ENCODE measurements around the gene PSRC1. TPM values are rescaled to one million over a fixed set of nuclear protein-coding genes. Genes with fewer than 3 reads are reported as not detected.

The PSRC1 gene
- polyA plus RNA-seq, 1 of the 3 experiments (the other 2 are of a cell fraction), result 19.4 TPM

DNA sequence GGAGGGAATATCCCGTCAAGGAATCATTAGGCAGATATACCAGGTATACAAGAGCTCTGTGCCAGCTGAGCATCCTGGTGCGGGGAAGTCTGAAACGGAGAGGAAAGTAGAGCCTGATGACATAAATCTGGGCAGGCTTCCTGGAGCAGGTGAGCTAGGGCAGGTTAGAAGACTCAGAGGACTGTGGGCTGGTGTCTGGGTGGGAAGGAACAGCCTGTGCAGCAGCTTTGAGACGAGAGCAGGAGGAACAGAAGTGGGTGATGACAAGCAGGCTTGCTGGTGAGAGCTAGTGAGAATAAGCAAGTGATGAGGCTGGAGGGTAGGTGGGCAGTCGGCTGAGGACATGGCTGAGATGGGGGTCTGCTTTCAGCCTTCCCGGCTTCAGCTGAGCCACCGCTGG is 26.9 kb downstream of the PSRC1 start:
- no peak overlapping the region for H2AFZ ChIP-seq (ENCODE audit: low read depth)
- no peak overlapping the region for H3K9ac ChIP-seq
- H3K9me2 ChIP-seq, result no peaks in the 10 kb centered on the region
- no peaks in the 10 kb centered on the region for H3K9me3 ChIP-seq
- H3K4me2 ChIP-seq, result no peak overlapping the region
- peaks cover 0 to 5% of the 10 kb centered on the region in 2 experiments for H3K36me3 ChIP-seq (replicated peaks in 1 of 2; ENCODE audit: control insufficient read depth in 1 of 2, insufficient read depth in 2 of 2, low read length in 1 of 2)
- H3K4me3 ChIP-seq (ENCODE audit: low read depth in 2 of 2, low read length in 1 of 2), result no peak overlapping the region
- POLR2A ChIA-PET, result interaction anchor here (0.6 kb wide), 1 partner anchor 11 kb away, joined by 3 read pairs; no protein-coding TSS in a partner anchor
- TF ChIP-seq, protein P1, sequence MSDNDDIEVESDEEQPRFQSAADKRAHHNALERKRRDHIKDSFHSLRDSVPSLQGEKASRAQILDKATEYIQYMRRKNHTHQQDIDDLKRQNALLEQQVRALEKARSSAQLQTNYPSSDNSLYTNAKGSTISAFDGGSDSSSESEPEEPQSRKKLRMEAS (IDR thresholded peaks at IDR 0.05; ENCODE audit: low read depth), result no peak
- TF ChIP-seq FOSL2 (IDR thresholded peaks at IDR 0.05; ENCODE audit: borderline replicate concordance, low read depth) (no peak), RFX5 (IDR thresholded peaks at IDR 0.05; ENCODE audit: low read length) (no peak), RCOR1 (IDR thresholded peaks at IDR 0.05; ENCODE audit: low read length) (no peak), TCF12 (IDR thresholded peaks at IDR 0.05) (no peak), TAF1 (IDR thresholded peaks at IDR 0.05; ENCODE audit: borderline replicate concordance, low read depth, low read length) (no peak), MXI1 (IDR thresholded peaks at IDR 0.05; ENCODE audit: low read depth, low read length) (no peak), POLR2AphosphoS5 (IDR thresholded peaks at IDR 0.05; ENCODE audit: low read depth, low read length) (no peak)
- TF ChIP-seq, protein P2, sequence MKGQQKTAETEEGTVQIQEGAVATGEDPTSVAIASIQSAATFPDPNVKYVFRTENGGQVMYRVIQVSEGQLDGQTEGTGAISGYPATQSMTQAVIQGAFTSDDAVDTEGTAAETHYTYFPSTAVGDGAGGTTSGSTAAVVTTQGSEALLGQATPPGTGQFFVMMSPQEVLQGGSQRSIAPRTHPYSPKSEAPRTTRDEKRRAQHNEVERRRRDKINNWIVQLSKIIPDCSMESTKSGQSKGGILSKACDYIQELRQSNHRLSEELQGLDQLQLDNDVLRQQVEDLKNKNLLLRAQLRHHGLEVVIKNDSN (IDR thresholded peaks at IDR 0.05; ENCODE audit: borderline replicate concordance, low read depth), result no peak
- peaks cover 0 to 53% of the 10 kb centered on the region in 2 experiments; a peak in 2 of 4 replicates for H3K4me1 ChIP-seq (ENCODE audit: control insufficient read depth in 1 of 2, insufficient read depth in 2 of 2, low read depth in 1 of 2, low read length in 1 of 2)
- CTCF ChIA-PET, result interaction anchor here (1.0 to 5.2 kb wide), 5 partner anchors 7 to 142 kb away, joined by 3 to 39 read pairs (median 6); partner anchors contain the start of gene SORT1
- no peaks in the 10 kb centered on the region for H3F3A ChIP-seq (replicated peaks; ENCODE audit: insufficient read depth)
- DNase-seq, result no peak
- no peaks in the 10 kb centered on the region for H3K79me2 ChIP-seq (ENCODE audit: insufficient read depth)
- H4K20me1 ChIP-seq (ENCODE audit: insufficient read depth), result no peaks in the 10 kb centered on the region
- no peaks in the 10 kb centered on the region for H3K27me3 ChIP-seq (ENCODE audit: insufficient read depth)
- WGBS (ENCODE audit: low lambda C conversion rate), result 81% methylated on average over 6 of the region's 7 CpGs
- no peak overlapping the region; a peak in 1 of 4 replicates for H3K27ac ChIP-seq (ENCODE audit: low read depth in 2 of 2, low read length in 1 of 2)

GRCh38 chr1:109255678-109256077 is 27.3 kb downstream of the PSRC1 start:
- CTCF ChIA-PET, result interaction anchor here (0.7 to 5.2 kb wide), 7 partner anchors 8 to 144 kb away, joined by 3 to 39 read pairs (median 3); partner anchors contain the start of gene SORT1
- Histone ChIP-seq H3K9me2 (no peaks in the 10 kb centered on the region), H2AFZ (ENCODE audit: low read depth) (no peak overlapping the region)

More at GRCh38 chr1:109255678-109256077, 27.3 kb downstream of the PSRC1 start:
- Histone ChIP-seq H3K27ac (ENCODE audit: low read depth in 2 of 2, low read length in 1 of 2) (peak overlapping the region in 1 of 2 experiments; percentile 97; a peak in 1 of 4 replicates), H3K9me3 (no peaks in the 10 kb centered on the region), H3K9ac (no peak overlapping the region), H3K27me3 (ENCODE audit: insufficient read depth) (no peaks in the 10 kb centered on the region), H4K20me1 (ENCODE audit: insufficient read depth) (no peaks in the 10 kb centered on the region), H3K4me1 (ENCODE audit: control insufficient read depth in 1 of 2, insufficient read depth in 2 of 2, low read depth in 1 of 2, low read length in 1 of 2) (peaks cover 0 to 55% of the 10 kb centered on the region in 2 experiments; a peak in 2 of 4 replicates), H3F3A (replicated peaks; ENCODE audit: insufficient read depth) (no peaks in the 10 kb centered on the region), H3K36me3 (replicated peaks in 1 of 2; ENCODE audit: control insufficient read depth in 1 of 2, insufficient read depth in 2 of 2, low read length in 1 of 2) (peaks cover 0 to 5% of the 10 kb centered on the region in 2 experiments), H3K4me2 (no peak overlapping the region), H3K4me3 (ENCODE audit: low read depth in 2 of 2, low read length in 1 of 2) (no peak overlapping the region), H3K79me2 (ENCODE audit: insufficient read depth) (no peaks in the 10 kb centered on the region)
- no peak for TF ChIP-seq TCF12 (IDR thresholded peaks at IDR 0.05)
- no peak for TF ChIP-seq TEAD4 (IDR thresholded peaks at IDR 0.05; ENCODE audit: borderline replicate concordance, insufficient read depth)
- no peak for TF ChIP-seq TAF1 (IDR thresholded peaks at IDR 0.05; ENCODE audit: borderline replicate concordance, low read depth, low read length)
- POLR2A ChIA-PET, result interaction anchor here (0.6 kb wide), 1 partner anchor 10 kb away, joined by 3 read pairs; no protein-coding TSS in a partner anchor
- DNase-seq, result no peak
- WGBS (ENCODE audit: low lambda C conversion rate), result 96% methylated on average over 5 of the region's 5 CpGs

Measured in SK-N-SH (cell line).